Measurements from ENCODE around the gene GAD1.

DNA sequence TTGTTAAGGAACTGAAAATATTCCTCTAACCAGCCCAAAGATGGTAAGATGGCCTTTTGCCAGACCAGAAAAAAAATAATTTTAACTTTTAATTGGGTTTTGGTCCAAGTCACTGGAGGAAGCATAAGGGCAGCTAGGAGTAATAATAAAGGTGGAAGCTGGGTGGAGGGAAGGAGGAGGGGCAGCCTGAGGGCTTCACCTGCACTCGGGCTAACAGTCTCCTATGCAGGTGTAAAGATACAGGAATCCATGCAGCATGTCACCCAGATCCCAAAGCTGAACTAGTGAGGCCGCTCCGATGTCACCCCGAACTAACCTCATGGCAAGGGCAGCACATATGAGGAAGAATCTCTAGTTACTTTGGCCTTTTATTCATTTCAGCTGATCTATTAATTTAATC lies 75.2 kb downstream of the GAD1 start:
- no peak for TF ChIP-seq YY1 (IDR thresholded peaks at IDR 0.05; ENCODE audit: insufficient read depth, insufficient read length)
- no peak for TF ChIP-seq SUZ12 (IDR thresholded peaks at IDR 0.05; ENCODE audit: extremely low read depth, insufficient read depth, insufficient read length)
- TF ChIP-seq ZNF274 (IDR thresholded peaks at IDR 0.05; ENCODE audit: low read depth, low read length): no peak

Measured in NT2/D1 (cell line).